ENCODE data around the gene KYNU.

- TF ChIP-seq, protein P1, sequence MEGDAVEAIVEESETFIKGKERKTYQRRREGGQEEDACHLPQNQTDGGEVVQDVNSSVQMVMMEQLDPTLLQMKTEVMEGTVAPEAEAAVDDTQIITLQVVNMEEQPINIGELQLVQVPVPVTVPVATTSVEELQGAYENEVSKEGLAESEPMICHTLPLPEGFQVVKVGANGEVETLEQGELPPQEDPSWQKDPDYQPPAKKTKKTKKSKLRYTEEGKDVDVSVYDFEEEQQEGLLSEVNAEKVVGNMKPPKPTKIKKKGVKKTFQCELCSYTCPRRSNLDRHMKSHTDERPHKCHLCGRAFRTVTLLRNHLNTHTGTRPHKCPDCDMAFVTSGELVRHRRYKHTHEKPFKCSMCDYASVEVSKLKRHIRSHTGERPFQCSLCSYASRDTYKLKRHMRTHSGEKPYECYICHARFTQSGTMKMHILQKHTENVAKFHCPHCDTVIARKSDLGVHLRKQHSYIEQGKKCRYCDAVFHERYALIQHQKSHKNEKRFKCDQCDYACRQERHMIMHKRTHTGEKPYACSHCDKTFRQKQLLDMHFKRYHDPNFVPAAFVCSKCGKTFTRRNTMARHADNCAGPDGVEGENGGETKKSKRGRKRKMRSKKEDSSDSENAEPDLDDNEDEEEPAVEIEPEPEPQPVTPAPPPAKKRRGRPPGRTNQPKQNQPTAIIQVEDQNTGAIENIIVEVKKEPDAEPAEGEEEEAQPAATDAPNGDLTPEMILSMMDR (IDR thresholded peaks at IDR 0.05; ENCODE audit: borderline replicate concordance, extremely low read depth, low read length, poor library complexity, severe bottlenecking), result no peak
- TF ChIP-seq EZH2 (IDR thresholded peaks at IDR 0.05; ENCODE audit: borderline replicate concordance, low read depth, low read length, severe bottlenecking), result no peak
Measured at GRCh38 chr2:142907653-142908052, 30.2 kb downstream of the KYNU start.

Data from DND-41 (cell line).